Neural progenitor cell (in vitro differentiated cells): ENCODE data around the gene TNFRSF13B.

Experiments used
- CTCF ChIP-seq: fragments of 200-600 bp; sonication (generic); IDR thresholded peaks from 2 replicates; pipeline ENCODE4 v1.5.1; 2017; ENCODE audit warnings: antibody characterized with exemption, mild to moderate bottlenecking
- EZH2phosphoT487 ChIP-seq: fragments of 200-600 bp; sonication (generic); IDR thresholded peaks from 2 replicates; pipeline ENCODE4 v1.6.1; 2017; ENCODE audit warnings: antibody characterized with exemption

- TF ChIP-seq CTCF (no peak), EZH2phosphoT487 (no peak)
Measured at GRCh38 chr17:17017343-17018014, 45.6 kb upstream of the TNFRSF13B start.
